Endothelial cell of umbilical vein (primary cell): Measurements from ENCODE around the gene COG5. TPM values are rescaled to one million over a fixed set of nuclear protein-coding genes. Genes with fewer than 3 reads are reported as not detected.

Source experiments
- BruUV-seq: library from RNA; stranded (reverse); fragments of 400-500 nt; replicated peaks from 2 replicates; lab custom pipeline; 2021; lab: Mats Ljungman, UMichigan
- CTCF ChIA-PET: fragments of 300-600, 350-600 bp; sonication (Branson Sonifier 250); formaldehyde crosslinking; loops from one replicate; lab custom pipeline; 2021; ENCODE audit warnings: antibody characterized with exemption, inconsistent platforms; lab: Charles Lee
- POLR2A ChIA-PET: fragments of 300-600, 350-600 bp; sonication (Branson Sonifier 250); formaldehyde crosslinking; loops from one replicate; lab custom pipeline; 2021; ENCODE audit warnings: antibody characterized with exemption, inconsistent platforms; lab: Charles Lee
- DNase-seq: peaks from one replicate; pipeline ENCODE4 v3.0.0-alpha.2; 2011; ENCODE audit warnings: low read depth, low spot score
- FAIRE-seq: peaks from 2 replicates; lab custom pipeline; 2011; peaks lifted over from hg19 to GRCh38; lab: Jason Lieb, UNC
- H2AFZ ChIP-seq: 2 replicates; pipeline ENCODE4 v1.6.0; 2012; ENCODE audit warnings: low read depth, low read length, control low read depth, inconsistent platforms
- H3K27ac ChIP-seq: 2 replicates; pipeline ENCODE4 v1.5.1; 2011; ENCODE audit warnings: low read depth, mild to moderate bottlenecking, control low read depth, low read length, moderate library complexity; ENCODE audit not compliant: insufficient read depth
- H3K27me3 ChIP-seq, 2 experiments: 2 replicates each; pipeline versions ENCODE4 v1.6.0 to v1.6.1; 2011; ENCODE audit warnings: low read length in 2 of 2, mixed read lengths in 1 of 2; ENCODE audit not compliant: control insufficient read depth in 2 of 2, insufficient read depth in 2 of 2
- H3K36me3 ChIP-seq, 2 experiments: 2 replicates in 1 of 2; 3 replicates in 1 of 2; pipeline ENCODE4 v1.5.1; 2011; ENCODE audit warnings: low read length in 2 of 2, mild to moderate bottlenecking in 1 of 2, moderate library complexity in 1 of 2; ENCODE audit not compliant: control insufficient read depth in 2 of 2, insufficient read depth in 2 of 2; ENCODE audit errors: extremely low read depth in 1 of 2
- H3K4me1 ChIP-seq: 3 replicates; pipeline ENCODE4 v1.5.1; 2011; ENCODE audit warnings: mild to moderate bottlenecking, low read length; ENCODE audit not compliant: control insufficient read depth, insufficient read depth; ENCODE audit errors: extremely low read depth
- H3K4me2 ChIP-seq: 2 replicates; pipeline ENCODE4 v1.6.1; 2011; ENCODE audit warnings: low read length, control low read depth, mixed read lengths; ENCODE audit not compliant: insufficient read depth
- H3K4me3 ChIP-seq, 3 experiments: fragments of 200-600 bp in 1 of 3; sonication (generic), shearing (Covaris generic) in 1 of 3; replicated peaks in 1 of 3; 2 replicates each; pipeline ENCODE4 v1.5.1; 2011 to 2016; ENCODE audit warnings: control low read depth in 3 of 3, low read length in 3 of 3, mild to moderate bottlenecking in 2 of 3, inconsistent platforms in 1 of 3, low read depth in 1 of 3, moderate library complexity in 1 of 3; ENCODE audit not compliant: insufficient read depth in 1 of 3
- H3K79me2 ChIP-seq: 2 replicates; pipeline ENCODE4 v1.6.0; 2012; ENCODE audit warnings: low read length, inconsistent platforms; ENCODE audit not compliant: control insufficient read depth, insufficient read depth
- H3K9ac ChIP-seq: replicated peaks from 2 replicates; pipeline ENCODE3; 2011; ENCODE audit warnings: low read length, control low read depth; ENCODE audit not compliant: insufficient read depth; ENCODE audit errors: extremely low read depth
- H3K9me1 ChIP-seq: replicated peaks from 3 replicates; pipeline ENCODE4 v1.6.0; 2011; ENCODE audit warnings: mild to moderate bottlenecking, low read length; ENCODE audit not compliant: control insufficient read depth, insufficient read depth; ENCODE audit errors: extremely low read depth
- H3K9me3 ChIP-seq: replicated peaks from 2 replicates; pipeline ENCODE4 v1.5.1; 2012; ENCODE audit warnings: low read length, inconsistent platforms; ENCODE audit not compliant: control insufficient read depth, insufficient read depth
- H4K20me1 ChIP-seq: replicated peaks from 2 replicates; pipeline ENCODE3; 2011; ENCODE audit warnings: mild to moderate bottlenecking, low read length; ENCODE audit not compliant: control insufficient read depth, insufficient read depth; ENCODE audit errors: extremely low read depth
- JUN ChIP-seq: IDR thresholded peaks from 2 replicates; pipeline ENCODE4 v1.6.1; 2011; ENCODE audit warnings: borderline replicate concordance, low read depth; ENCODE audit not compliant: insufficient read length, insufficient read depth
- MYC ChIP-seq: IDR thresholded peaks from one replicate; pipeline ENCODE4 v1.6.1; 2011; ENCODE audit warnings: mild to moderate bottlenecking, low read depth, low read length
- POLR2AphosphoS5 ChIP-seq: IDR thresholded peaks from 2 replicates; pipeline ENCODE4 v1.6.1; 2012; ENCODE audit warnings: low read depth, mild to moderate bottlenecking, control low read depth, low read length, moderate library complexity; ENCODE audit not compliant: insufficient read depth
- dilution Hi-C: fragments of 300-500 bp; cut with MboI; formaldehyde crosslinking; loops from one replicate; pipeline ENCODE4 v1.15.0; 2019; ENCODE audit warnings: low sequenced_read_pairs; ENCODE audit not compliant: extremely low pct_ligation_motif_present
- intact Hi-C: fragments of 100-400 bp; cut with micrococcal nuclease; formaldehyde crosslinking; loops from one replicate; pipeline ENCODE4 v1.10.0; 2022
- polyA plus RNA-seq, 4 experiments: library from polyadenylated mRNA; depleted of rRNA in 3 of 4; stranded (reverse) in 3 of 4; unstranded in 1 of 4; fragments of >200 nt; gene quantifications; 2 replicates each; pipeline versions ENCODE4 v1.2.1 to v1.2.3, GENCODE V29; 2011 to 2012; ENCODE audit warnings: missing spikeins in 1 of 4
- total RNA-seq: library from RNA; stranded (reverse); gene quantifications from 2 replicates; pipeline ENCODE4 v1.2.3, GENCODE V29; 2021
- TF ChIP-seq, protein P1 (sequence below): IDR thresholded peaks from 2 replicates; pipeline ENCODE4 v1.6.1; 2011; ENCODE audit not compliant: insufficient read depth, insufficient read length
- TF ChIP-seq, protein P2 (sequence below), 2 donors: IDR thresholded peaks; 1 replicate in 1 of 2; 2 replicates in 1 of 2; pipeline ENCODE4 v1.5.1; 2011; ENCODE audit warnings: low read length in 2 of 2, mild to moderate bottlenecking in 2 of 2, moderate library complexity in 2 of 2, control low read depth in 1 of 2, inconsistent platforms in 1 of 2, low read depth in 1 of 2; ENCODE audit not compliant: insufficient read depth in 1 of 2; ENCODE audit errors: extremely low read depth in 1 of 2

COG5 gene
- total and polyA plus RNA-seq, 2 donors (not counting 3 experiments of a cell fraction or from before 2014, with no cell fraction given), result 18.8 to 45.3 TPM

DNA sequence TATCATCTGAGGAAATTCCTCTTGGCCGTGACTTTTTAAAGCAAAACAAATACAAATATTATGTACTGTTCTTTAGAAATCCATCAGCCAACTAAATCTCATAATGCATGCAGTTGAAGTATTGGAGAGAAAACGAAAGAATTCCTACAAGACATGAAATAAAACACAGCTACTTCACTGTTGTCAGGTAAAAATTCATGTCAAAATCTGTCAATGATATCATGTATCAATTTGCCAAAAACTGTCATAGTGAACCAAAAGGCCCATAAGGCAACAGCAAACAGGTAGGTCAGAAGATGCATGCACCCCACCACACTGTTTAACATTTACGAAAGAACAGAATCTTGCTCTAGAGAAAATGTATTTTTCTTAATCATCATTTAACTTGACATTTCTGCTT lies 91.6 kb downstream of the COG5 start:
- BruUV-seq, result no TSS peak

More for the DNA sequence above, 91.6 kb downstream of the COG5 start:
- no peak for DNase-seq
- dilution Hi-C loops (no loop called here), intact Hi-C loops (no loop called here)
- Histone ChIP-seq H3K9me1 (no peaks in the 10 kb centered on the region), H3K27me3 (no peaks in the 10 kb centered on the region), H3K4me2 (peak overlapping the region; percentile 76), H3K9me3 (no peaks in the 10 kb centered on the region), H4K20me1 (no peaks in the 10 kb centered on the region), H3K4me1 (peaks cover 12% of the 10 kb centered on the region), H2AFZ (no peak overlapping the region), H3K27ac (no peak overlapping the region), H3K4me3 (no peak overlapping the region), H3K9ac (peak overlapping the region; percentile 3), H3K79me2 (no peaks in the 10 kb centered on the region), H3K36me3 (no peaks in the 10 kb centered on the region)
- ChIA-PET POLR2A (no interaction called here), CTCF (interaction anchor here (0.8 to 2.8 kb wide), 7 partner anchors 8 to 403 kb away, joined by 3 to 14 read pairs (median 4); no protein-coding TSS in a partner anchor)
- no peak for FAIRE-seq
- TF ChIP-seq JUN, result no peak
- TF ChIP-seq MYC, result no peak
- no peak for TF ChIP-seq POLR2AphosphoS5
- TF ChIP-seq, protein P1, sequence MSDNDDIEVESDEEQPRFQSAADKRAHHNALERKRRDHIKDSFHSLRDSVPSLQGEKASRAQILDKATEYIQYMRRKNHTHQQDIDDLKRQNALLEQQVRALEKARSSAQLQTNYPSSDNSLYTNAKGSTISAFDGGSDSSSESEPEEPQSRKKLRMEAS, result no peak
- TF ChIP-seq, protein P2, sequence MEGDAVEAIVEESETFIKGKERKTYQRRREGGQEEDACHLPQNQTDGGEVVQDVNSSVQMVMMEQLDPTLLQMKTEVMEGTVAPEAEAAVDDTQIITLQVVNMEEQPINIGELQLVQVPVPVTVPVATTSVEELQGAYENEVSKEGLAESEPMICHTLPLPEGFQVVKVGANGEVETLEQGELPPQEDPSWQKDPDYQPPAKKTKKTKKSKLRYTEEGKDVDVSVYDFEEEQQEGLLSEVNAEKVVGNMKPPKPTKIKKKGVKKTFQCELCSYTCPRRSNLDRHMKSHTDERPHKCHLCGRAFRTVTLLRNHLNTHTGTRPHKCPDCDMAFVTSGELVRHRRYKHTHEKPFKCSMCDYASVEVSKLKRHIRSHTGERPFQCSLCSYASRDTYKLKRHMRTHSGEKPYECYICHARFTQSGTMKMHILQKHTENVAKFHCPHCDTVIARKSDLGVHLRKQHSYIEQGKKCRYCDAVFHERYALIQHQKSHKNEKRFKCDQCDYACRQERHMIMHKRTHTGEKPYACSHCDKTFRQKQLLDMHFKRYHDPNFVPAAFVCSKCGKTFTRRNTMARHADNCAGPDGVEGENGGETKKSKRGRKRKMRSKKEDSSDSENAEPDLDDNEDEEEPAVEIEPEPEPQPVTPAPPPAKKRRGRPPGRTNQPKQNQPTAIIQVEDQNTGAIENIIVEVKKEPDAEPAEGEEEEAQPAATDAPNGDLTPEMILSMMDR (IDR thresholded peaks at IDR 0.05; ENCODE audit: extremely low read depth in 1 of 2, insufficient read depth in 1 of 2, low read depth in 1 of 2, low read length in 2 of 2), result no peak
